ENCODE measurements around the gene PERM1.

DNA sequence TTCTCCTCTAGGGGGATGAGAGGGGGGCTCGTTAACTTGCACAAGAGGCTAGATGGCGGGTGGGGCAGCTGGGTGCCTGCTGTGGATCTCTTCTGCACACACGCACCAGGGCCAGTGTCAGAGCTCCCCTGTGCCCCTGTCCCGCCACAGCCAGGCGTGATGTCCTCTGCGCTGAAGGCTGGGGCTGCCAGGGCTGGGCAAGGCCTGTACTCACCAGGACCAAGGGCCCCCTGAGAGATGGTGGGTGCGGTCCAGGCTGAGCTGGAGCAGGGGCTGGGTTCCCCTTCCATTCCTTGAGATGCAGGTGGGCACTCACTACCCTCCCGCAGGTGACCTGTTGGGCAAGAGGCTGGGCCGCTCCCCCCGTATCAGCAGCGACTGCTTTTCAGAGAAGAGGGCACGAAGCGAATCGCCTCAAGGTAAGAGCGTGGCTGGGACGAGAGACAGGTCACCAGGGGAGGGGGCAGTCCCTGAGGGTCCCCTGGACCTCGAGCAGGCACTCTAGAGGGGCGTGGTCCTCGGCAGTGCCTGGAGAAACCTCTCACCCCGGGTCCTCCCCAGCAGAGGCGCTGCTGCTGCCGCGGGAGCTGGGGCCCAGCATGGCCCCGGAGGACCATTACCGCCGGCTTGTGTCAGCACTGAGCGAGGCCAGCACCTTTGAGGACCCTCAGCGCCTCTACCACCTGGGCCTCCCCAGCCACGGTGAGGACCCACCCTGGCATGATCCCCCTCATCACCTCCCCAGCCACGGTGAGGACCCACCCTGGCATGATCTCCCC, 43.0 kb downstream of the PERM1 start:
- TF ChIP-seq EZH2 (IDR thresholded peaks at IDR 0.05; ENCODE audit: low read length), result no peak
- TF ChIP-seq, protein P1, sequence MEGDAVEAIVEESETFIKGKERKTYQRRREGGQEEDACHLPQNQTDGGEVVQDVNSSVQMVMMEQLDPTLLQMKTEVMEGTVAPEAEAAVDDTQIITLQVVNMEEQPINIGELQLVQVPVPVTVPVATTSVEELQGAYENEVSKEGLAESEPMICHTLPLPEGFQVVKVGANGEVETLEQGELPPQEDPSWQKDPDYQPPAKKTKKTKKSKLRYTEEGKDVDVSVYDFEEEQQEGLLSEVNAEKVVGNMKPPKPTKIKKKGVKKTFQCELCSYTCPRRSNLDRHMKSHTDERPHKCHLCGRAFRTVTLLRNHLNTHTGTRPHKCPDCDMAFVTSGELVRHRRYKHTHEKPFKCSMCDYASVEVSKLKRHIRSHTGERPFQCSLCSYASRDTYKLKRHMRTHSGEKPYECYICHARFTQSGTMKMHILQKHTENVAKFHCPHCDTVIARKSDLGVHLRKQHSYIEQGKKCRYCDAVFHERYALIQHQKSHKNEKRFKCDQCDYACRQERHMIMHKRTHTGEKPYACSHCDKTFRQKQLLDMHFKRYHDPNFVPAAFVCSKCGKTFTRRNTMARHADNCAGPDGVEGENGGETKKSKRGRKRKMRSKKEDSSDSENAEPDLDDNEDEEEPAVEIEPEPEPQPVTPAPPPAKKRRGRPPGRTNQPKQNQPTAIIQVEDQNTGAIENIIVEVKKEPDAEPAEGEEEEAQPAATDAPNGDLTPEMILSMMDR (optimal IDR thresholded peaks at IDR 0.05 in 1 of 3, IDR thresholded peaks at IDR 0.05 in 1 of 3, conservative IDR thresholded peaks at IDR 0.05 in 1 of 3; ENCODE audit: extremely low read depth in 1 of 3, insufficient read depth in 2 of 3, low read length in 3 of 3), result peak in 1 of 3 experiments; percentile 19

Measured in keratinocyte (primary cell).